GM12878 (cell line): ENCODE measurements around the gene INSIG2.

Source experiments
- BRCA1 ChIP-seq: IDR thresholded peaks from 2 replicates; pipeline ENCODE4 v1.6.1; 2011; ENCODE audit warnings: low read depth, low read length, improper control_type of control experiment
- CBX3 ChIP-seq: fragments of 200-600 bp; sonication (generic); IDR thresholded peaks from 2 replicates; pipeline ENCODE4 v1.6.1; 2016; ENCODE audit warnings: low read depth, borderline replicate concordance
- EZH2 ChIP-seq: IDR thresholded peaks from 2 replicates; pipeline ENCODE4 v1.6.1; 2012; ENCODE audit warnings: low read depth, mild to moderate bottlenecking, control low read depth, inconsistent platforms, low read length, borderline replicate concordance; ENCODE audit not compliant: control insufficient read depth
- POLR2A ChIP-seq: IDR thresholded peaks from 2 replicates; pipeline ENCODE4 v1.6.1; 2011; ENCODE audit warnings: low read depth, mild to moderate bottlenecking, low read length
- RFX5 ChIP-seq: IDR thresholded peaks from 2 replicates; pipeline ENCODE4 v1.6.1; 2011; ENCODE audit warnings: low read depth, low read length, improper control_type of control experiment
- TF ChIP-seq, protein P1 (sequence below), 3 experiments: IDR thresholded peaks in 2 of 3; conservative IDR thresholded peaks in 1 of 3; 2 replicates each; pipeline ENCODE4 v1.5.1; 2011; ENCODE audit warnings: low read depth in 3 of 3, low read length in 3 of 3, mild to moderate bottlenecking in 3 of 3, control low read depth in 2 of 3, moderate library complexity in 2 of 3, inconsistent platforms in 1 of 3, mixed read lengths in 1 of 3; ENCODE audit not compliant: control insufficient read depth in 2 of 3, insufficient read depth in 1 of 3; ENCODE audit errors: extremely low read depth in 1 of 3
- TF ChIP-seq, protein P2 (sequence below): fragments of 450-650 bp; formaldehyde crosslinking; IDR thresholded peaks from 2 replicates; pipeline ENCODE4 v1.5.0; 2022; ENCODE audit warnings: mild to moderate bottlenecking, missing genetic modification characterization

DNA sequence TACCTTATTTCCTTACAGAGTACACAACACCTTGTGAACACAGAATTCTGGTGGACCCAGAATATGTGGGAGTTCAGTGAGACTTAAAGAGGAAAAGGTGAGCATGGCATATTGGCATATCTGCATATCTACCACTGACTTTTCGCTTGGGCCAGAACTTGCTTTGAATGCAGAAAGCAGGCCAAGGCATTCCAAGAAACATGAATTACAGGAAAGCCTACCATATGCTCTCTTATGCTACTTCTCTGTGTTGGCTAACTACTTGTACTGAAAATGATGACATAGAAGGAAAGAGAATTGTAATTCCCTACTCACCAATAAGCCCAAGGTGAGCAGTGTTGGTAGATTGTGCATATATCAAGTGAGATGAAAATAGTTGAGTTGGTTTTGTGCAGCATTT, 43.0 kb upstream of the INSIG2 start:
- TF ChIP-seq POLR2A (no peak), EZH2 (no peak), CBX3 (no peak), RFX5 (no peak), BRCA1 (no peak)
- TF ChIP-seq, protein P1, sequence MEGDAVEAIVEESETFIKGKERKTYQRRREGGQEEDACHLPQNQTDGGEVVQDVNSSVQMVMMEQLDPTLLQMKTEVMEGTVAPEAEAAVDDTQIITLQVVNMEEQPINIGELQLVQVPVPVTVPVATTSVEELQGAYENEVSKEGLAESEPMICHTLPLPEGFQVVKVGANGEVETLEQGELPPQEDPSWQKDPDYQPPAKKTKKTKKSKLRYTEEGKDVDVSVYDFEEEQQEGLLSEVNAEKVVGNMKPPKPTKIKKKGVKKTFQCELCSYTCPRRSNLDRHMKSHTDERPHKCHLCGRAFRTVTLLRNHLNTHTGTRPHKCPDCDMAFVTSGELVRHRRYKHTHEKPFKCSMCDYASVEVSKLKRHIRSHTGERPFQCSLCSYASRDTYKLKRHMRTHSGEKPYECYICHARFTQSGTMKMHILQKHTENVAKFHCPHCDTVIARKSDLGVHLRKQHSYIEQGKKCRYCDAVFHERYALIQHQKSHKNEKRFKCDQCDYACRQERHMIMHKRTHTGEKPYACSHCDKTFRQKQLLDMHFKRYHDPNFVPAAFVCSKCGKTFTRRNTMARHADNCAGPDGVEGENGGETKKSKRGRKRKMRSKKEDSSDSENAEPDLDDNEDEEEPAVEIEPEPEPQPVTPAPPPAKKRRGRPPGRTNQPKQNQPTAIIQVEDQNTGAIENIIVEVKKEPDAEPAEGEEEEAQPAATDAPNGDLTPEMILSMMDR (IDR thresholded peaks at IDR 0.05 in 2 of 3, conservative IDR thresholded peaks at IDR 0.05 in 1 of 3; ENCODE audit: control insufficient read depth in 2 of 3, extremely low read depth in 1 of 3, insufficient read depth in 1 of 3, low read depth in 3 of 3, low read length in 3 of 3), result no peak
- TF ChIP-seq, protein P2, sequence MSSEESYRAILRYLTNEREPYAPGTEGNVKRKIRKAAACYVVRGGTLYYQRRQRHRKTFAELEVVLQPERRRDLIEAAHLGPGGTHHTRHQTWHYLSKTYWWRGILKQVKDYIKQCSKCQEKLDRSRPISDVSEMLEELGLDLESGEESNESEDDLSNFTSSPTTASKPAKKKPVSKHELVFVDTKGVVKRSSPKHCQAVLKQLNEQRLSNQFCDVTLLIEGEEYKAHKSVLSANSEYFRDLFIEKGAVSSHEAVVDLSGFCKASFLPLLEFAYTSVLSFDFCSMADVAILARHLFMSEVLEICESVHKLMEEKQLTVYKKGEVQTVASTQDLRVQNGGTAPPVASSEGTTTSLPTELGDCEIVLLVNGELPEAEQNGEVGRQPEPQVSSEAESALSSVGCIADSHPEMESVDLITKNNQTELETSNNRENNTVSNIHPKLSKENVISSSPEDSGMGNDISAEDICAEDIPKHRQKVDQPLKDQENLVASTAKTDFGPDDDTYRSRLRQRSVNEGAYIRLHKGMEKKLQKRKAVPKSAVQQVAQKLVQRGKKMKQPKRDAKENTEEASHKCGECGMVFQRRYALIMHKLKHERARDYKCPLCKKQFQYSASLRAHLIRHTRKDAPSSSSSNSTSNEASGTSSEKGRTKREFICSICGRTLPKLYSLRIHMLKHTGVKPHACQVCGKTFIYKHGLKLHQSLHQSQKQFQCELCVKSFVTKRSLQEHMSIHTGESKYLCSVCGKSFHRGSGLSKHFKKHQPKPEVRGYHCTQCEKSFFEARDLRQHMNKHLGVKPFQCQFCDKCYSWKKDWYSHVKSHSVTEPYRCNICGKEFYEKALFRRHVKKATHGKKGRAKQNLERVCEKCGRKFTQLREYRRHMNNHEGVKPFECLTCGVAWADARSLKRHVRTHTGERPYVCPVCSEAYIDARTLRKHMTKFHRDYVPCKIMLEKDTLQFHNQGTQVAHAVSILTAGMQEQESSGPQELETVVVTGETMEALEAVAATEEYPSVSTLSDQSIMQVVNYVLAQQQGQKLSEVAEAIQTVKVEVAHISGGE, result no peak
